Naive thymus-derived CD4-positive, alpha-beta T cell (primary cell): ENCODE data around the gene BTBD10. TPM values are rescaled to one million over a fixed set of nuclear protein-coding genes. Genes with fewer than 3 reads are reported as not detected.

Experiments used
- ATAC-seq: fragments of 150-1000 bp; cut with Tn5 transposase; 2 replicates; pipeline ENCODE4 v1.10.0; 2021; ENCODE audit warnings: mild to moderate bottlenecking, moderate library complexity
- CTCF ChIA-PET: fragments of 350-600 bp; sonication (Branson Sonifier 250); formaldehyde crosslinking; loops from one replicate; lab custom pipeline; 2021; ENCODE audit warnings: antibody characterized with exemption; lab: Charles Lee
- POLR2A ChIA-PET: fragments of 350-600 bp; sonication (Branson Sonifier 250); formaldehyde crosslinking; loops from one replicate; lab custom pipeline; 2021; ENCODE audit warnings: antibody characterized with exemption, inconsistent platforms; lab: Charles Lee
- DNase-seq, 9 donors: peaks; one replicate each; pipeline versions ENCODE4 v3.0.0 to v3.0.0-alpha.2; 2020 to 2022; ENCODE audit warnings: mixed read lengths in 1 of 9
- H3K27ac ChIP-seq: one replicate; pipeline ENCODE4 v1.7.0; 2013; ENCODE audit warnings: mild to moderate bottlenecking, low read depth, low read length, moderate library complexity
- H3K27me3 ChIP-seq, 2 donors: one replicate each; pipeline ENCODE4 v1.7.0; 2013; ENCODE audit warnings: low read length in 2 of 2, mild to moderate bottlenecking in 2 of 2, moderate library complexity in 2 of 2; ENCODE audit not compliant: control insufficient read depth in 2 of 2, insufficient read depth in 2 of 2
- H3K36me3 ChIP-seq, 3 experiments: 1 replicate in 2 of 3; 2 replicates in 1 of 3; pipeline ENCODE4 v1.7.0; 2013; ENCODE audit warnings: low read length in 3 of 3, mild to moderate bottlenecking in 3 of 3, moderate library complexity in 1 of 3; ENCODE audit not compliant: insufficient read depth in 3 of 3, control insufficient read depth in 2 of 3
- H3K4me1 ChIP-seq, 2 donors: one replicate each; pipeline ENCODE4 v1.7.0; 2013; ENCODE audit warnings: low read length in 2 of 2, mild to moderate bottlenecking in 2 of 2, moderate library complexity in 1 of 2; ENCODE audit not compliant: control insufficient read depth in 2 of 2, insufficient read depth in 2 of 2
- H3K4me3 ChIP-seq: 2 replicates; pipeline ENCODE4 v1.7.0; 2013; ENCODE audit warnings: mild to moderate bottlenecking, low read length
- H3K9me3 ChIP-seq, 3 experiments: 1 replicate in 2 of 3; 2 replicates in 1 of 3; pipeline ENCODE4 v1.7.0; 2013; ENCODE audit warnings: low read length in 3 of 3; ENCODE audit not compliant: control insufficient read depth in 2 of 3
- H3K27ac Mint-ChIP-seq, 9 donors: one replicate each; pipeline ENCODE4 v1.8.0; 2020 to 2022; ENCODE audit warnings: mixed read lengths in 9 of 9, mild to moderate bottlenecking in 8 of 9, moderate library complexity in 5 of 9, inconsistent platforms in 2 of 9
- H3K27me3 Mint-ChIP-seq, 5 donors: one replicate each; pipeline ENCODE4 v1.8.0; 2021 to 2022; ENCODE audit warnings: mixed read lengths in 5 of 5, mild to moderate bottlenecking in 1 of 5
- H3K36me3 Mint-ChIP-seq, 5 donors: one replicate each; pipeline ENCODE4 v1.8.0; 2020 to 2022; ENCODE audit warnings: mixed read lengths in 5 of 5, mild to moderate bottlenecking in 3 of 5, inconsistent platforms in 1 of 5
- H3K4me1 Mint-ChIP-seq, 7 donors: one replicate each; pipeline ENCODE4 v1.8.0; 2020 to 2022; ENCODE audit warnings: mixed read lengths in 7 of 7, mild to moderate bottlenecking in 3 of 7, inconsistent platforms in 1 of 7
- H3K4me3 Mint-ChIP-seq, 10 donors: one replicate each; pipeline ENCODE4 v1.8.0; 2020 to 2022; ENCODE audit warnings: mild to moderate bottlenecking in 10 of 10, mixed read lengths in 10 of 10, moderate library complexity in 6 of 10, inconsistent platforms in 2 of 10
- H3K9me3 Mint-ChIP-seq, 11 donors: one replicate each; pipeline ENCODE4 v1.8.0; 2020 to 2022; ENCODE audit warnings: mixed read lengths in 11 of 11, mild to moderate bottlenecking in 4 of 11, inconsistent platforms in 1 of 11, moderate library complexity in 1 of 11
- intact Hi-C, 2 donors: fragments of 100-400 bp; cut with micrococcal nuclease; formaldehyde crosslinking; loops; one replicate each; pipeline ENCODE4 v1.15.1; 2023
- polyA plus RNA-seq, 2 donors: library from polyadenylated mRNA; unstranded; fragments of 300-500 nt; fragmentation: Illumina TruSeq; gene quantifications; one replicate each; pipeline ENCODE4 v1.2.3, GENCODE V29; 2021
- total RNA-seq, 6 experiments: library from RNA in 5 of 6; stranded (reverse) in 5 of 6; gene quantifications; 1 replicate in 5 of 6; 2 replicates in 1 of 6; pipeline ENCODE4 v1.2.3 and lab custom pipeline; 2021 to 2026

Gene BTBD10
- total and polyA plus RNA-seq, 7 experiments from 2014 or later, result 9.7 to 25.2 (median 16.3) TPM

- ATAC-seq (no peak), DNase-seq (no peak)
- Histone ChIP-seq H3K4me1 (peaks cover 21 to 37% of the 10 kb centered on the region in 2 donors), H3K27ac (no peak overlapping the region), H3K27me3 (no peaks in the 10 kb centered on the region), H3K9me3 (no peaks in the 10 kb centered on the region), H3K36me3 (peaks cover 0 to 4% (median 0%) of the 10 kb centered on the region in 3 experiments), H3K4me3 (no peak overlapping the region)
- Mint-ChIP-seq H3K27ac (peak overlapping the region; percentile 4 to 79 (median 43)), H3K4me3 (peak overlapping the region; percentile 4 to 86 (median 68)), H3K27me3 (no peaks in the 10 kb centered on the region), H3K9me3 (no peaks in the 10 kb centered on the region), H3K4me1 (peaks cover 34 to 82% (median 79%) of the 10 kb centered on the region in 7 donors), H3K36me3 (peaks cover 0 to 6% (median 0%) of the 10 kb centered on the region in 5 donors)
- ChIA-PET POLR2A (no interaction called here), CTCF (interaction anchor here (0.6 to 2.2 kb wide), 4 partner anchors 22 to 155 kb away, joined by 3 to 8 read pairs (median 4); no protein-coding TSS in a partner anchor)
- intact Hi-C loops, result loop anchor here in 1 of 2 donors (1.0 to 10.0 kb wide), 3 partner anchors 19 to 127 kb away; partner anchors contain the start of genes BMAL1 and BTBD10
Measured at GRCh38 chr11:13338019-13338426, 125.0 kb downstream of the BTBD10 start.

Other genes starting within 250 kb of the BTBD10 start
- 10 to 100 TPM; 36.1 to 88.3 (median 68.4) TPM for gene BMAL1, start 185.4 kb downstream of the BTBD10 start, total RNA-seq
- gene BMAL1, start 185.4 kb downstream of the BTBD10 start, polyA plus RNA-seq, result 10 to 100 TPM; 12.8 to 16.3 TPM
- not detected for gene PTH, start 32.8 kb upstream of the BTBD10 start, total RNA-seq
- gene PTH, start 32.8 kb upstream of the BTBD10 start, polyA plus RNA-seq, result not detected
- 10 to 100 TPM; 31.4 to 53.7 (median 33.8) TPM for gene FAR1, start 205.4 kb upstream of the BTBD10 start, total RNA-seq
- gene FAR1, start 205.4 kb upstream of the BTBD10 start, polyA plus RNA-seq, result 10 to 100 TPM in 1 of 2 donors, 1 to 10 TPM in 1; 6.9 to 10.9 TPM